K562 (cell line): ENCODE measurements around the gene EPN2. TPM values are rescaled to one million over a fixed set of nuclear protein-coding genes. Genes with fewer than 3 reads are reported as not detected.

Experiments
- ATAC-seq: fragments of 200-7000 bp; cut with Tn5 transposase; 3 replicates; pipeline ENCODE4 v1.9.1; 2020; ENCODE audit warnings: moderate library complexity
- BruUV-seq: library from RNA; stranded (reverse); fragments of 400-500 nt; replicated peaks from 2 replicates; lab custom pipeline; 2021; lab: Mats Ljungman, UMichigan
- CTCF ChIA-PET: fragments of 300-600 bp; formaldehyde crosslinking; extraction: SDS; loops from one replicate; lab custom pipeline; 2021; ENCODE audit warnings: low intra/inter-chr PET ratio; lab: Yijun Ruan, JAX
- POLR2A ChIA-PET: fragments of 300-600, 350-650 bp; sonication (Branson Sonifier 250); formaldehyde crosslinking; extraction: SDS; loops from one replicate; lab custom pipeline; 2021; ENCODE audit warnings: antibody characterized with exemption, inconsistent platforms; lab: Yijun Ruan, JAX
- DNase-seq, 4 experiments: peaks; one replicate each; pipeline versions ENCODE4 v3.0.0 to v3.0.0-alpha.2; 2011 to 2018; ENCODE audit warnings: low spot score in 3 of 4, mixed read lengths in 3 of 4; ENCODE audit errors: extremely low read depth in 1 of 4
- FAIRE-seq: peaks from 2 replicates; lab custom pipeline; 2011; peaks lifted over from hg19 to GRCh38; lab: Jason Lieb, UNC
- H2AFZ ChIP-seq: 2 replicates; pipeline ENCODE4 v1.6.0; 2011; ENCODE audit warnings: low read depth, low read length, control low read depth, inconsistent platforms
- H3K27ac ChIP-seq: fragments of 200-600 bp; 3 replicates; pipeline ENCODE4 v1.8.0; 2011; ENCODE audit warnings: low read depth, mild to moderate bottlenecking, control low read depth, inconsistent platforms, low read length, moderate library complexity, mixed read lengths; ENCODE audit errors: extremely low read depth
- H3K27me3 ChIP-seq, 2 experiments: fragments of 300-600 bp in 1 of 2; 2 replicates in 1 of 2; 3 replicates in 1 of 2; pipeline versions ENCODE4 v1.6.0 to v1.8.0; 2011; ENCODE audit warnings: inconsistent platforms in 2 of 2, low read length in 2 of 2, mild to moderate bottlenecking in 1 of 2, mixed read lengths in 1 of 2, moderate library complexity in 1 of 2; ENCODE audit not compliant: control insufficient read depth in 2 of 2, insufficient read depth in 2 of 2
- H3K36me3 ChIP-seq: fragments of 300-600 bp; 3 replicates; pipeline ENCODE4 v1.8.0; 2011; ENCODE audit warnings: mild to moderate bottlenecking, low read length, inconsistent platforms; ENCODE audit not compliant: control insufficient read depth, insufficient read depth
- H3K4me1 ChIP-seq, 2 experiments: fragments of 200-600 bp in 1 of 2; replicated peaks in 1 of 2; 2 replicates in 1 of 2; 3 replicates in 1 of 2; pipeline versions ENCODE4 v1.5.1 to v1.8.0; 2011; ENCODE audit warnings: inconsistent platforms in 2 of 2, low read length in 2 of 2, mild to moderate bottlenecking in 1 of 2, mixed read lengths in 1 of 2, moderate library complexity in 1 of 2; ENCODE audit not compliant: control insufficient read depth in 2 of 2, insufficient read depth in 2 of 2
- H3K4me2 ChIP-seq: 2 replicates; pipeline ENCODE4 v1.6.1; 2011; ENCODE audit warnings: low read length, control low read depth, inconsistent platforms, mixed read lengths; ENCODE audit not compliant: insufficient read depth
- H3K4me3 ChIP-seq: fragments of 200-600 bp; sonication (generic), shearing (Covaris generic); 2 replicates; pipeline ENCODE4 v1.5.1; 2016; ENCODE audit warnings: control low read depth, inconsistent platforms
- H3K79me2 ChIP-seq: fragments of 200-600 bp; 3 replicates; pipeline ENCODE4 v1.8.0; 2011; ENCODE audit warnings: low read length, inconsistent platforms; ENCODE audit not compliant: control insufficient read depth, insufficient read depth
- H3K9ac ChIP-seq, 2 experiments: 2 replicates each; pipeline versions ENCODE4 v1.6.0 to v1.6.1; 2011; ENCODE audit warnings: low read depth in 2 of 2, low read length in 2 of 2, control low read depth in 1 of 2, inconsistent platforms in 1 of 2, mild to moderate bottlenecking in 1 of 2, mixed read lengths in 1 of 2; ENCODE audit not compliant: insufficient read depth in 1 of 2
- H3K9me1 ChIP-seq: one replicate; pipeline ENCODE4 v1.6.0; 2011; ENCODE audit warnings: inconsistent platforms, mild to moderate bottlenecking, low read length, moderate library complexity; ENCODE audit not compliant: control insufficient read depth, insufficient read depth
- H3K9me3 ChIP-seq: replicated peaks from 2 replicates; pipeline ENCODE4 v1.5.1; 2011; ENCODE audit warnings: low read depth, low read length, inconsistent platforms; ENCODE audit not compliant: control insufficient read depth, insufficient read depth
- H4K20me1 ChIP-seq: replicated peaks from 2 replicates; pipeline ENCODE4 v1.6.1; 2011; ENCODE audit warnings: low read length, inconsistent platforms, mixed read lengths; ENCODE audit not compliant: control insufficient read depth, insufficient read depth
- BCL6 ChIP-seq: fragments of 250-450 bp; sonication (Bioruptor Pico); IDR thresholded peaks from 2 replicates; pipeline ENCODE4 v1.4.0; 2020
- CBFA2T3 ChIP-seq: fragments of 450-650 bp; IDR thresholded peaks from 2 replicates; pipeline ENCODE4 v1.6.1; 2017
- CBX3 ChIP-seq, 2 experiments: IDR thresholded peaks; 1 replicate in 1 of 2; 2 replicates in 1 of 2; pipeline ENCODE4 v1.6.1; 2012; ENCODE audit warnings: inconsistent platforms in 2 of 2, low read length in 2 of 2, borderline replicate concordance in 1 of 2, control low read depth in 1 of 2
- FOXJ3 ChIP-seq: sonication (generic); formaldehyde crosslinking; IDR thresholded peaks from 2 replicates; pipeline ENCODE4 v1.4.0; 2020; ENCODE audit warnings: mild to moderate bottlenecking, missing genetic modification reagents
- FOXK2 ChIP-seq, 2 experiments: fragments of 450-650 bp; IDR thresholded peaks in 1 of 2; conservative IDR thresholded peaks in 1 of 2; 2 replicates each; pipeline ENCODE4 v1.6.1; 2016; ENCODE audit warnings: low read depth in 2 of 2, mild to moderate bottlenecking in 1 of 2
- KDM4B ChIP-seq, 2 experiments: fragments of 450-650 bp in 1 of 2; sonication (generic) in 1 of 2; IDR thresholded peaks; 2 replicates each; pipeline ENCODE4 v1.6.1; 2016 to 2017; ENCODE audit warnings: borderline replicate concordance in 2 of 2, antibody characterized with exemption in 1 of 2, low read depth in 1 of 2, mild to moderate bottlenecking in 1 of 2
- NFXL1 ChIP-seq: fragments of 450-650 bp; formaldehyde crosslinking; IDR thresholded peaks from 2 replicates; pipeline ENCODE4 v1.4.0; 2021; ENCODE audit warnings: mild to moderate bottlenecking
- PBX2 ChIP-seq, 2 experiments: IDR thresholded peaks in 1 of 2; conservative IDR thresholded peaks in 1 of 2; 2 replicates each; pipeline ENCODE4 v1.6.1; 2016; ENCODE audit warnings: low read depth in 2 of 2, mild to moderate bottlenecking in 1 of 2, missing compliant biosample characterization in 1 of 2, missing genetic modification characterization in 1 of 2, moderate library complexity in 1 of 2
- RUNX1 ChIP-seq: sonication (generic); IDR thresholded peaks from 2 replicates; pipeline ENCODE4 v1.6.1; 2016; ENCODE audit warnings: antibody characterized with exemption, low read depth
- SMARCB1 ChIP-seq: IDR thresholded peaks from 2 replicates; pipeline ENCODE4 v1.6.1; 2011; ENCODE audit warnings: improper control_type of control experiment, low read depth; ENCODE audit not compliant: insufficient read length
- SRF ChIP-seq, 2 experiments: fragments of 250-450, 450-650 bp in 1 of 2; sonication (Bioruptor Pico) in 1 of 2; sonication (generic) in 1 of 2; formaldehyde crosslinking; IDR thresholded peaks; 2 replicates each; pipeline versions ENCODE4 v1.5.0 to v1.5.1; 2020 to 2022; ENCODE audit warnings: mild to moderate bottlenecking in 1 of 2, missing genetic modification reagents in 1 of 2
- ZNF431 ChIP-seq: sonication (generic); formaldehyde crosslinking; IDR thresholded peaks from 2 replicates; pipeline ENCODE4 v1.8.0; 2022; ENCODE audit warnings: mild to moderate bottlenecking, missing genetic modification reagents
- ZNF436 ChIP-seq: fragments of 250-450, 450-650 bp; sonication (Bioruptor Pico); formaldehyde crosslinking; IDR thresholded peaks from 2 replicates; pipeline ENCODE4 v1.7.0; 2020; ENCODE audit warnings: mild to moderate bottlenecking
- ZNF695 ChIP-seq: fragments of 450-650 bp; formaldehyde crosslinking; IDR thresholded peaks from 2 replicates; pipeline ENCODE4 v1.4.0; 2020; ENCODE audit warnings: mild to moderate bottlenecking, moderate library complexity
- ZZZ3 ChIP-seq: fragments of 450-650 bp; IDR thresholded peaks from 2 replicates; pipeline ENCODE4 v1.6.1; 2016; ENCODE audit warnings: antibody characterized with exemption, mild to moderate bottlenecking, moderate library complexity
- WGBS: fragments of 100-300 bp; shearing (Covaris generic); methylation state at CpG from one replicate; pipeline ENCODE4 v1.1.6; 2016; ENCODE audit warnings: low coverage, mixed read lengths; ENCODE audit not compliant: insufficient coverage; ENCODE audit errors: missing lambda C conversion rate; 5-methylcytosine and 5-hydroxymethylcytosine counted together
- in situ Hi-C: fragments of 300-500 bp; cut with MboI; formaldehyde crosslinking; loops from 4 replicates; pipeline ENCODE4 v1.15.0; 2018; ENCODE audit warnings: inconsistent platforms, mixed read lengths
- intact Hi-C: fragments of 100-400 bp; cut with micrococcal nuclease; formaldehyde crosslinking; loops from 2 replicates; pipeline ENCODE4 v1.14.2; 2022
- polyA plus RNA-seq, 8 experiments: library from polyadenylated mRNA; depleted of rRNA in 4 of 8; stranded (reverse) in 5 of 8; unstranded in 3 of 8; fragments of >200 nt; fragmentation: Nextera tagmentation in 2 of 8; fragmentation: Illumina TruSeq in 1 of 8; extraction: Ambion mirVana in 2 of 8; extraction: Trizol in 1 of 8; gene quantifications; 2 replicates each; pipeline versions ENCODE4 v1.2.1 to v1.2.3, GENCODE V29; 2011 to 2014; ENCODE audit warnings: inconsistent platforms in 1 of 8, missing spikeins in 1 of 8
- total RNA-seq, 7 experiments: library from RNA; depleted of rRNA in 6 of 7; stranded (reverse); fragments of >200 nt in 6 of 7; fragmentation: Illumina TruSeq in 2 of 7; extraction: Trizol in 2 of 7; gene quantifications; 2 replicates each; pipeline versions ENCODE4 v1.2.1 to v1.2.3, GENCODE V29; 2011 to 2021; ENCODE audit warnings: low replicate concordance in 1 of 7
- TF ChIP-seq, protein P1 (sequence below): fragments of 250-450 bp; sonication (Bioruptor Pico); IDR thresholded peaks from 2 replicates; pipeline ENCODE4 v1.5.0; 2021; ENCODE audit warnings: mild to moderate bottlenecking, moderate library complexity

Gene EPN2
- total and polyA plus RNA-seq, 9 of the 15 experiments (the other 6 are each of a cell fraction or from before 2014, with no cell fraction given) = 1.0 to 12.9 (median 8.9) TPM

GRCh38 chr17:19333132-19333440 lies 95.9 kb downstream of the EPN2 start:
- Histone ChIP-seq H4K20me1 (no peaks in the 10 kb centered on the region), H3K4me3 (no peak overlapping the region), H3K4me2 (no peak overlapping the region), H3K9ac (no peak overlapping the region), H2AFZ (no peak overlapping the region), H3K27me3 (no peaks in the 10 kb centered on the region), H3K36me3 (no peaks in the 10 kb centered on the region; the same call in 2 of the 3 replicates), H3K9me3 (no peaks in the 10 kb centered on the region), H3K4me1 (peaks cover 0 to 16% of the 10 kb centered on the region in 2 experiments; a peak in 2 of 5 replicates), H3K9me1 (no peaks in the 10 kb centered on the region), H3K79me2 (no peaks in the 10 kb centered on the region), H3K27ac (no peak overlapping the region)
- TF ChIP-seq BCL6 (CRISPR knock-in tag) (no peak), FOXJ3 (CRISPR knock-in tag) (no peak), RUNX1 (no peak), SRF (CRISPR knock-in tag; IDR thresholded peaks at IDR 0.05) (no peak), ZNF436 (CRISPR knock-in tag) (no peak), CBFA2T3 (no peak), CBX3 (IDR thresholded peaks at IDR 0.05; ENCODE audit: borderline replicate concordance in 1 of 2, low read length in 2 of 2) (no peak), KDM4B (IDR thresholded peaks at IDR 0.05; ENCODE audit: borderline replicate concordance in 2 of 2, low read depth in 1 of 2) (no peak), FOXK2 (conservative IDR thresholded peaks at IDR 0.05 in 1 of 2, IDR thresholded peaks at IDR 0.05 in 1 of 2; ENCODE audit: low read depth in 2 of 2) (no peak), ZNF431 (CRISPR knock-in tag) (no peak), ZZZ3 (no peak), NFXL1 (CRISPR knock-in tag) (no peak), ZNF695 (CRISPR knock-in tag) (no peak), SMARCB1 (no peak), PBX2 (CRISPR knock-in tag; IDR thresholded peaks at IDR 0.05; ENCODE audit: low read depth) (no peak), PBX2 (tag; conservative IDR thresholded peaks at IDR 0.05; ENCODE audit: low read depth) (no peak)
- TF ChIP-seq, protein P1, sequence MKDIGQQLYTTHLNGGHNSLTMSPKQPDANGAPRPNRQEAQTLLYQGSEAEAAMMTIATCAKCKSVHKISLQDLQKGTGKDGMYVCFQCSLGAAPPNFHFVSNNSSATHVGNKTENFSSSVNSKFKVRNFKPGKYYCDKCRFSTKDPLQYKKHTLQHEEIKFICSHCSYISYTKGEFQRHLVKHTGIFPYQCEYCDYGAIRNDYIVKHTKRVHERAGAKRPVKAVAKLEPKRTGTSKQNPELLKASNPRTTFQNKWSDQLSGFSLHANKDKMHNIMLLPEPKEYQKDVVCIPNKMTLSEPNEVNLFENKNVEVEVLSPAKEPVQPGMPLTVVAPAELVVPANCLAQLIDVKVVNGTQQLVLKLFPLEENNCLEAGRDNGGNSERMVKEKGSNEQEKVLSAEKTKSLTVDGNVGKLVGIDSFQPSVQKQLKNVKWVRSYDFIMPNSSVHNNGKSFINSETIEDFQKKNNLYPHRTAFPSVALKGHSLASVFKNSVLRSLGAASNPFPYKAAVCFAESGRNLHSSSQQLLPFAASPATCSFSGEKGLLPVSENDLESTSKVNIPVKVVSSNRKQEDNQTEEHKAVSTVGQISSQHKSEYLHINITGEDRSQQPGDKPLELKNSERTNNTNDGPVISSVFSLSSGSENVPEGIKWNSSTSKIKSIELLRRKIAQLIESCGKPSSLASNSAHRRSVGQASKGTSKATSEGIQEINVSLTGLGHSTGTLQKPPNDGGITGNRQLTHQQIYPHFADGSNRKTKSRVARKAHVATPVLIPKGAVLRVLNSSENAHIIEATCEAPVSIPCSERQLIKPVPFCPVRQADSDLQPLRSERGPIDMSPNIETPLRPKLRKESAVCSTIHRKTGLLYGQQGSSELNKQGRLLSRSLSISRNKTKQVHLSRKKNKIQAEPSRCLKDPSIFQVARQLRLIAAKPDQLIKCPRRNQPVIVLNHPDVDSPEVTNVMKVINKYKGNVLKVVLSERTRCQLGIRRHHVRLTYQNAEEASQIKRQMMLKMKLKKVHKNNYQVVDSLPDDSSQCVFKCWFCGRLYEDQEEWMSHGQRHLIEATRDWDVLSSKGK = no peak
- ChIA-PET POLR2A (interaction anchor here (1.0 kb wide), 1 partner anchor 22 kb away, joined by 4 read pairs; no protein-coding TSS in a partner anchor), CTCF (no interaction called here)
- WGBS = 83% methylated on average over 1 of the region's 1 CpG
- no TSS peak for BruUV-seq
- ATAC-seq = no peak
- no peak for DNase-seq
- in situ Hi-C loops = no loop called here
- FAIRE-seq = no peak
- intact Hi-C loops = no loop called here
